Natural killer cell (primary cell): ENCODE data around the gene ESPL1. TPM values are rescaled to one million over a fixed set of nuclear protein-coding genes. Genes with fewer than 3 reads are reported as not detected.
"Not testable (repeated sequence)": the region's sequence is repeated elsewhere in the genome, so short reads cannot be mapped to it uniquely, and the experiment has no call there.

Source experiments
- ATAC-seq, 3 donors: fragments of 150-1000 bp in 2 of 3; fragments of 200-7000 bp in 1 of 3; cut with Tn5 transposase; 1 replicate in 1 of 3; 2 replicates in 2 of 3; pipeline ENCODE4 v1.10.0; 2021; ENCODE audit warnings: mild to moderate bottlenecking in 2 of 3, moderate library complexity in 2 of 3
- DNase-seq, 2 donors: peaks; one replicate each; pipeline versions ENCODE4 v3.0.0 to v3.0.0-alpha.2; 2013 to 2021; ENCODE audit warnings: mixed read lengths in 1 of 2
- H3K27ac ChIP-seq: one replicate; pipeline ENCODE4 v1.5.1; 2013; ENCODE audit warnings: mild to moderate bottlenecking, low read length
- H3K27me3 ChIP-seq: one replicate; pipeline ENCODE4 v1.6.1; 2013; ENCODE audit warnings: low read length; ENCODE audit not compliant: control insufficient read depth, insufficient read depth
- H3K36me3 ChIP-seq: one replicate; pipeline ENCODE4 v1.6.1; 2013; ENCODE audit warnings: low read length; ENCODE audit not compliant: control insufficient read depth, insufficient read depth
- H3K4me1 ChIP-seq: one replicate; pipeline ENCODE4 v1.6.1; 2013; ENCODE audit warnings: low read length; ENCODE audit not compliant: control insufficient read depth, insufficient read depth
- H3K4me3 ChIP-seq: one replicate; pipeline ENCODE4 v1.5.1; 2013; ENCODE audit warnings: low read length
- H3K9me3 ChIP-seq: one replicate; pipeline ENCODE4 v1.6.1; 2013; ENCODE audit warnings: low read length; ENCODE audit not compliant: control insufficient read depth, insufficient read depth
- H3K27ac Mint-ChIP-seq, 2 donors: one replicate each; pipeline ENCODE4 v1.8.0; 2022; ENCODE audit warnings: mild to moderate bottlenecking in 2 of 2, mixed read lengths in 2 of 2, moderate library complexity in 1 of 2
- H3K27me3 Mint-ChIP-seq, 2 donors: one replicate each; pipeline ENCODE4 v1.8.0; 2022; ENCODE audit warnings: low read depth in 2 of 2, mixed read lengths in 2 of 2
- H3K36me3 Mint-ChIP-seq: one replicate; pipeline ENCODE4 v1.8.0; 2022; ENCODE audit warnings: mixed read lengths
- H3K4me1 Mint-ChIP-seq, 2 donors: one replicate each; pipeline ENCODE4 v1.8.0; 2022; ENCODE audit warnings: mixed read lengths in 2 of 2
- H3K4me3 Mint-ChIP-seq: one replicate; pipeline ENCODE4 v1.8.0; 2022; ENCODE audit warnings: mild to moderate bottlenecking, moderate library complexity, mixed read lengths
- H3K9me3 Mint-ChIP-seq, 2 donors: one replicate each; pipeline ENCODE4 v1.8.0; 2022; ENCODE audit warnings: mixed read lengths in 2 of 2
- CTCF ChIP-seq: fragments of 200-600 bp; IDR thresholded peaks from one replicate; pipeline ENCODE4 v1.8.0; 2022; ENCODE audit warnings: antibody characterized with exemption
- WGBS: methylation state at CpG from one replicate; pipeline ENCODE4 v1.1.7; 2013; ENCODE audit warnings: missing lambda C conversion rate; ENCODE audit not compliant: insufficient coverage; 5-methylcytosine and 5-hydroxymethylcytosine counted together
- intact Hi-C: fragments of 100-400 bp; cut with micrococcal nuclease; formaldehyde crosslinking; loops from one replicate; pipeline ENCODE4 v1.14.2; 2022
- total RNA-seq, 4 donors: library from RNA; stranded (reverse); fragments of 120-200 nt in 1 of 4; gene quantifications; one replicate each; pipeline versions ENCODE4 v1.2.3 to v1.2.4, GENCODE V29; 2013 to 2022

ESPL1 gene
- total RNA-seq, 3 donors from 2014 or later (not counting 1 experiment from before 2014, with no cell fraction given), result 1.9 to 5.8 (median 3.1) TPM

GRCh38 chr12:53295891-53296219 is 27.8 kb downstream of the ESPL1 start:
- Mint-ChIP-seq H3K4me3 (peak overlapping the region; percentile 96), H3K4me1 (peaks cover 48 to 51% of the 10 kb centered on the region in 2 donors), H3K27ac (peak overlapping the region; percentile 95 to 98), H3K27me3 (no peaks in the 10 kb centered on the region), H3K36me3 (no peaks in the 10 kb centered on the region), H3K9me3 (no peaks in the 10 kb centered on the region)
- WGBS, result 11% methylated on average over 9 of the region's 12 CpGs
- ATAC-seq (peak in 2 of 3 donors; percentile 2), DNase-seq (no peak)
- Histone ChIP-seq H3K27me3 (no peaks in the 10 kb centered on the region), H3K4me3 (peak overlapping the region; percentile 79), H3K36me3 (peaks cover 10% of the 10 kb centered on the region), H3K27ac (peak overlapping the region; percentile 75), H3K4me1 (peaks cover 42% of the 10 kb centered on the region), H3K9me3 (no peaks in the 10 kb centered on the region)
- TF ChIP-seq CTCF, result no peak
- intact Hi-C loops, result loop anchor here (1.0 to 5.0 kb wide), 2 partner anchors 25 to 74 kb away; partner anchors contain the start of gene AAAS

- not testable (repeated sequence) for H3K36me3 Mint-ChIP-seq, ATAC-seq
Observed at GRCh38 chr12:53297106-53297505, 29.0 kb downstream of the ESPL1 start.

GRCh38 chr12:53298164-53298563 is 30.1 kb downstream of the ESPL1 start:
- peaks cover 23% of the 10 kb centered on the region for H3K36me3 ChIP-seq
- WGBS, result 48% methylated on average over 5 of the region's 5 CpGs
- peaks cover 51% of the 10 kb centered on the region for H3K4me1 ChIP-seq
- H3K4me3 ChIP-seq, result no peak overlapping the region
- TF ChIP-seq CTCF, result no peak
- DNase-seq (no peak), ATAC-seq (no peak)
- Mint-ChIP-seq H3K27me3 (no peaks in the 10 kb centered on the region), H3K36me3 (no peaks in the 10 kb centered on the region), H3K27ac (peak overlapping the region; percentile 53 to 98), H3K4me3 (peak overlapping the region; percentile 70), H3K9me3 (no peaks in the 10 kb centered on the region), H3K4me1 (peaks cover 65 to 74% of the 10 kb centered on the region in 2 donors)
- intact Hi-C loops, result loop anchor here (5.0 kb wide), 1 partner anchor 76 kb away; no protein-coding TSS in a partner anchor
- H3K27ac ChIP-seq, result no peak overlapping the region
- H3K9me3 ChIP-seq, result no peaks in the 10 kb centered on the region
- no peaks in the 10 kb centered on the region for H3K27me3 ChIP-seq

More at GRCh38 chr12:53297106-53297505, 29.0 kb downstream of the ESPL1 start:
- peak overlapping the region; percentile 96 for H3K4me3 Mint-ChIP-seq
- peaks cover 14% of the 10 kb centered on the region for H3K36me3 ChIP-seq
- intact Hi-C loops, result loop anchor here (5.0 kb wide), 1 partner anchor 75 kb away; no protein-coding TSS in a partner anchor
- not testable (repeated sequence) for H3K27me3 ChIP-seq, H3K4me3 ChIP-seq, H3K27ac ChIP-seq, H3K9me3 Mint-ChIP-seq, DNase-seq, H3K27me3 Mint-ChIP-seq, H3K9me3 ChIP-seq
- peak overlapping the region; percentile 53 to 98 for H3K27ac Mint-ChIP-seq
- peaks cover 58 to 63% of the 10 kb centered on the region in 2 donors for H3K4me1 Mint-ChIP-seq
- peaks cover 50% of the 10 kb centered on the region for H3K4me1 ChIP-seq
- WGBS, result 98% methylated on average over 10 of the region's 10 CpGs

GRCh38 chr12:53299101-53299453 is 31.0 kb downstream of the ESPL1 start:
- H3K4me1 Mint-ChIP-seq, result peaks cover 65 to 76% of the 10 kb centered on the region in 2 donors
- H3K9me3 Mint-ChIP-seq, result no peaks in the 10 kb centered on the region
- H3K36me3 Mint-ChIP-seq, result no peaks in the 10 kb centered on the region
- DNase-seq (peak in 1 of 2 donors; percentile 50), ATAC-seq (peak in 1 of 3 donors; percentile 13)
- peak overlapping the region; percentile 78 for H3K4me3 ChIP-seq
- H3K4me3 Mint-ChIP-seq, result peak overlapping the region; percentile 89
- no peaks in the 10 kb centered on the region for H3K27me3 Mint-ChIP-seq
- intact Hi-C loops, result loop anchor here (1.0 to 5.0 kb wide), 2 partner anchors 22 to 77 kb away; partner anchors contain the start of gene AAAS
- peaks cover 25% of the 10 kb centered on the region for H3K36me3 ChIP-seq
- peaks cover 51% of the 10 kb centered on the region for H3K4me1 ChIP-seq
- 55% methylated on average over 5 of the region's 5 CpGs for WGBS
- H3K27me3 ChIP-seq, result no peaks in the 10 kb centered on the region
- no peaks in the 10 kb centered on the region for H3K9me3 ChIP-seq
- H3K27ac ChIP-seq, result peak overlapping the region; percentile 60
- no peak for TF ChIP-seq CTCF
- peak overlapping the region; percentile 72 to 89 for H3K27ac Mint-ChIP-seq
